AG04449 (cell line): ENCODE measurements around the gene GMPPB.
"Not testable (repeated sequence)": the region's sequence is repeated elsewhere in the genome, so short reads cannot be mapped to it uniquely, and the experiment has no call there.

Experiments used
- CTCF ChIA-PET: fragments of 350-600 bp; formaldehyde crosslinking; extraction: SDS; loops from one replicate; lab custom pipeline; 2021; ENCODE audit warnings: antibody characterized with exemption; lab: Yijun Ruan, JAX
- POLR2A ChIA-PET: fragments of 400-600, 350-600 bp; formaldehyde crosslinking; extraction: SDS; loops from one replicate; lab custom pipeline; 2020; ENCODE audit warnings: antibody characterized with exemption, inconsistent platforms; lab: Yijun Ruan, JAX
- DNase-seq: peaks from one replicate; pipeline ENCODE4 v3.0.0-alpha.2; 2010; ENCODE audit warnings: low read depth, low spot score
- H3K4me3 ChIP-seq: 2 replicates; pipeline ENCODE4 v1.5.1; 2011; ENCODE audit warnings: low read depth, mild to moderate bottlenecking, control low read depth, low read length
- CTCF ChIP-seq: IDR thresholded peaks from one replicate; pipeline ENCODE4 v1.5.1; 2011; ENCODE audit warnings: mild to moderate bottlenecking, moderate library complexity, low read length, control low read depth, inconsistent platforms; ENCODE audit not compliant: insufficient read depth; ENCODE audit errors: missing control alignments

GMPPB gene

DNA sequence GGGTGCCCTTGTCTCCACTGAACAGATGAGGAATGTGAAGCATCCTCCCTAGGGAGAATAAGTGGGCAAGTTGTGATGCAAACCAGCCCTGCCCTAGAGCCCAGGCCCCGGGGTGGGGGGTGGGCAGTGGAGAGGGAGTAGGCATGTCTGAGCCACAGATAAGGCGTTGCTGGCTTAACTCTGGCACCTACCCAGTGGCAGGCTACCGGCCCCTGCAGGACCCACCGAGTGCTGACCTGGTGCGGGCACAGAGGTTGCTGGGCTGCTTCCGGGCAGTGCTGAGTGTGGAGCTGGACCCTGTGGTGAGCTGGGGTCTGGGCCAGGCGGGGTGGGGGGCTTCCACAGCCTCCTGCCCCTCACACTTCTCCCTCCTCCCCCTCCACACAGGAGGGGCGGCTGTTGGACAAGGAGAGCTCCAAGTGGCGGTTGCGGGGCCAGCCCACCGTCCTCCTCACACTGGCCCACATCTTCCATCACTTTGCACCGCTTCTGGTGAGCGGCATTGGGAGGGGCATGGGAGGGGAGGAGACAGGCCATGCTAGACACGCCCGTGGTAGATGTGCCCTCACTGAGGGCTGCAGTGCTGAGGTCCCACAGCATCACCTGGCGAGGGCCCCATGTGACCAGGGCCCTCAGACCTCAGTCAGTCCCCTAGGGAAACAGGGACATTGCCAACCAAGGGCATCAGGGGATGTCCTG, 24.3 kb downstream of the GMPPB start:
- peak; percentile 28 for DNase-seq
- H3K4me3 ChIP-seq: no peak overlapping the region
- CTCF ChIA-PET: interaction anchor here (1.0 to 7.8 kb wide), 3 partner anchors 14 to 160 kb away, joined by 3 to 51 read pairs (median 49); no protein-coding TSS in a partner anchor
- POLR2A ChIA-PET: no interaction called here
- no peak for TF ChIP-seq CTCF

GRCh38 chr3:49695350-49696015, 28.3 kb downstream of the GMPPB start:
- DNase-seq, POLR2A ChIA-PET, H3K4me3 ChIP-seq: not testable (repeated sequence)
- CTCF ChIA-PET: interaction anchor here (2.9 kb wide), 1 partner anchor 144 kb away, joined by 8 read pairs; no protein-coding TSS in a partner anchor

DNA sequence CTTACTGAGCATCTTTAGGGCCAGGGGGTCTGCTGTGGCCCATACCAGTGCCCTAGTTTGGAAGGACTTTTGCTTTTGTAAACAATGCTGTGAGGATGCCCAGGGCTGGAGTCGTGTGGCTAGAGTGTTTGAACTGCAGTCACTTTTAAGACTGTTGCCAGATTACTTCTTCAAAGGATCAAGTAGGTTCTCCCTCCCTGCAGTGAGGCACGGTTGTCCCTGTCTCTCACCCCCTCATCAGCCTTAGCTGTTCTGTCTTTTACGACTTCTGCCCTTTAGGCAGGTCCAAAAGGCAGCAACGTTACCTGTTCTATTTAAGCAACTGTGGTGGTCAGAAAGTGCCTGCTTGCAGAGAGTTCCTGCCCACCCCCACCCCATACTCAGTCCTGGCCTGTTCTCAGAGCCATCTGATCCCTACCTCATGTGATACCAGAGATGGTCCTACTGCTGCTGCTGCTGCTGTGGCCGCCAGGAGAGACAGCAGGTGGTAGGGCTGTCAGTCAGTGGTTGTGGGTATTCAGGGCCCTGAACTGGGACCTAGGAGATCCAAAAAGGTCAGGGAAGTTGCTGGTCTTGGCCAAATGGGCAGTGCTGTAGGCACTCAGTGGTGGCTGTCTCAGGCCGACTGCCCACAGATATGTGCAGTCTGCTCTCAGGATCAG, 29.2 kb downstream of the GMPPB start:
- CTCF ChIA-PET: interaction anchor here (1.8 to 2.9 kb wide), 2 partner anchors 9 to 145 kb away, joined by 7 to 8 read pairs; no protein-coding TSS in a partner anchor
- POLR2A ChIA-PET, DNase-seq, H3K4me3 ChIP-seq: not testable (repeated sequence)

GRCh38 chr3:49691481-49691880, 32.3 kb downstream of the GMPPB start:
- DNase-seq, H3K4me3 ChIP-seq, POLR2A ChIA-PET: not testable (repeated sequence)
- CTCF ChIA-PET: interaction anchor here (1.1 kb wide), 1 partner anchor 10 kb away, joined by 5 read pairs; no protein-coding TSS in a partner anchor

DNA sequence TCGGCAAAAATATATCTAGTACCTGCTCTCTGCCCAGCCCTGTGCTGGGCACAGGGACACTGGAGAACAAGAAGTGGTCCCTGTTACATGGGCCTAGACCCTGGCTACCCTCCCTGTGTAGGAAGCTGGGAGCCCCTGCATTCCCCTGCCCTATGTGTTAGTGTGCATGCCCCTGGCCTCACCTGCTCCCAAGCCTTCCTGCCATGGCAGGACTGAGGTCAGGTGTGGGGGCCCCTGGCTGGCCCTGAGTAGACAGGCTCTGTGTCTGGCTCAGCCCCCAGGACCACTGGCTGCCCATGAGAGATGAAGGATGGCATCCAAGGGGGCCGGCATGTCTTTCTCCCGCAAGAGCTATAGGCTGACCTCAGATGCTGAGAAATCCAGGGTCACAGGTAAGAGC, 32.9 kb downstream of the GMPPB start:
- DNase-seq, POLR2A ChIA-PET, H3K4me3 ChIP-seq: not testable (repeated sequence)
- CTCF ChIA-PET: interaction anchor here (1.1 kb wide), 1 partner anchor 10 kb away, joined by 5 read pairs; no protein-coding TSS in a partner anchor

DNA sequence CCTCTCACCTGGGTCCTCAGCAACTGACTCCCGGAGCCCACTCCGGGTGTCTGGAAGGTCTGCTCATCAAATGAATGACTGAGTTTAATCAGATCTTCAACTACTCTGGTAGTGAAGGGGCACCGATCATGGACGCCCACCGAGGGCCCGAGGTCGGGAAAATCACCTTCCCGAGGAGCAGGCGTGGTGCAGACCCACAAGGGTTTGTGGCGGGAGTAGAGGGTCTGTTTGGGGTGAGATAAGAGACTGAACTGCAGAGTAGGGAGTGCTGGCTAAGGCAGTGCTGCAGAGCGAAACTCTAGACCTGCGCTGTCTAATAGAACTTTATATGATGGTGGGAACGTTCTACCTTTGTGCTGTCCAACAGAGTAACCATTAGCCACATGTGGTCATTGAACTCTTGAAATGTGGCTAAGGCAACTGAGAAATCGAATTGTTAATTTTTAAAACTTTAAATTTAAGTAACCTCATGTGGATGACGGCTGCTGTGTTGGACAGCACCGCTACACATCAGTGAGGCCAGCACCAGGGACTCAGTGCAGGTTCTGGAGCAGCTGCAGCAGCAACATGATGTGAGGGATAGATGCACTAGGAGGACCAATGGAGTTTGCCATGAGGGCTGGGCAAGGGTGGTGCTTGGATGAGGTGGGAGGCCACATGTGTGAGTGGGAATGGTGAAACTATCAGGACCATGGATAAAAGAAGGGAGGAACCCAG, 33.7 kb downstream of the GMPPB start:
- DNase-seq, POLR2A ChIA-PET: not testable (repeated sequence)
- CTCF ChIA-PET: interaction anchor here (2.5 kb wide), 1 partner anchor 150 kb away, joined by 7 read pairs; no protein-coding TSS in a partner anchor
- peak overlapping the region; percentile 95 for H3K4me3 ChIP-seq

DNA sequence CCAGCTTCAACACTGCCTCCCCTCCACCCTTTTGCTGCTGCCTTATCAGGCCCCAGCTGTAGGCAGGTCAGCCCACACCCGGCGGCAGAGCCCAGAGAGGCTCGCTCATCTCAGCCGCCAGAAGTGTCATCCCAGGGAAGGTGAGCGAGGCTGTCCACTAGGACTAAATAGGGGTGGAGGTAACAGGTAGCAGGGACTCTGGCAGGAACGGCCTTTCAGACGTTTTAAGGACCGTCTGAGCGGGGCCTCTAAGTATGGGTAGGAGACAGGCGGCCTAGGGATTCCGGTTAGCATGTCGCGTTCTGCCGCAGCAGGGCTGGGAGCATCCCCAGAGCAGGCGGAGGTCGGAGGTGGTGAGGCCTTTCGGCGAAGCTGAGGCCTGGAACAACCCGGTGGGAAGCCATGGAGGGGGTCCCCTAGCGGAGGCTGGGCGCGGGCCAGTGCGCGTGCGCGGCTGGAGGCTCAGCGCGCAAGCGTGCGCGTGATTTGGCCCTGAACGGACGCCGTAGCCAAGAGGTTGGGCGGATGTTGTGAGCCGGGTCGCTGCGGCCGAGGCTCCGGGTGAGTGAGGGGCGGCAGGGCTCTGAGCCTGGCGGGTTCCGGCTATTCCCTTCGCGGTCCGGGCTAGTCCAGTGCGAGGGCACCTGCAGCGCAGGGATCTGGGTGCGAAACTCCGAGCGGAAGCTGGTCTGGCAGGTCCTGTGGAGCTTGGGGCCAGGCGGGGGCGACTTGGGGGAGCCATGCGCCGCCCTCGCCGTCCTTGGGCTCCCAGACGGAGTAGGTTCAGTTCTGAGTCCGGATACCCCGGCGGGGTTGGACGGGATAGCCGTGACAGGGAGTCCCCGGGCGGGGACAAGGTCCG, 34.5 kb downstream of the GMPPB start, which contains the start of the genes MST1 and RNF123:
Gene MST1, minus strand, starts transcription at position 429 of the 862 bp plus-strand sequence. CDS start 783 bp downstream, outside the sequence.
Gene RNF123, plus strand, starts transcription at position 512 of the 862 bp plus-strand sequence. CDS start 1,609 bp downstream, outside the sequence.
- POLR2A ChIA-PET: no interaction called here
- peak within 1 kb of the TSS; percentile 95 for H3K4me3 ChIP-seq

DNA sequence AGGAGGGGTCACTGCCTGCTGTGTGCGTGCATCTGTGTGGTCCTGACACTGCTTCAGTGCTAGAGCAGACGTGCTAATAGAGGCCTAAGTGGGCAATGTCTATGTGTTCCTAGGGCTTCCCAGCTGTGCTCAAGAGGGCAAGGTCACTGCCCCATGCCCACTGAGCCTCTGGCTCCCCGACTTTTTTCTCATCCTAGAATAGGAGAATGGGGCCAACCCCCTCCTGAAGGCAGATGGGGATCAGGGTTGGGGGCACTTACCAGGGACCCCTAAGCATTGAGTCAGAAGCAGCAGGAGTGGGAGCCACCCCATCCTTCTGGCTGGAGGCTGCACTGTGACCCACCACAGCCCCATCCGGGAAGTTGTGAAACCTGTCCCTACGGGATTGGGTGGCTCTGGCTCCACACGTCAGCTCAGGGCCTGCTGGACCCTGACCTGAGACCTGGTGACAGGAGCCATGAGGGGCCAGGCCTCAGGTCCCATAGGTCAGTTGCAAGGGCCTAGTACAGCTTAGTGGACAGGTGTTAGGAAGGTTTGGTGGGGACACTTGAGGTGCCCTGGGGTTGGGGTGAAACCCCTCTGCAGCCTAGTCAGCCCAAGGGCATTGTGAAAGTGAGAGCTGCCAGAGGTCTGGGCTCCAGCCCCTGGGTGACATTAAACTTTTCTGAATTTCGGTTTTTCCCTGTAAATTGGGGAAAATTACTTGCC, 35.3 kb downstream of the GMPPB start:
- H3K4me3 ChIP-seq: peak overlapping the region; percentile 95; the same call in 1 of the 2 replicates
- DNase-seq, POLR2A ChIA-PET: not testable (repeated sequence)
- CTCF ChIA-PET: interaction anchor here (2.5 kb wide), 1 partner anchor 149 kb away, joined by 7 read pairs; no protein-coding TSS in a partner anchor

More for the DNA sequence above, 34.5 kb downstream of the GMPPB start, which contains the start of the genes MST1 and RNF123:
- peak; percentile 60 for TF ChIP-seq CTCF
- DNase-seq: peak; percentile 28
- CTCF ChIA-PET: interaction anchor here (2.5 kb wide), 1 partner anchor 150 kb away, joined by 7 read pairs; no protein-coding TSS in a partner anchor

DNA sequence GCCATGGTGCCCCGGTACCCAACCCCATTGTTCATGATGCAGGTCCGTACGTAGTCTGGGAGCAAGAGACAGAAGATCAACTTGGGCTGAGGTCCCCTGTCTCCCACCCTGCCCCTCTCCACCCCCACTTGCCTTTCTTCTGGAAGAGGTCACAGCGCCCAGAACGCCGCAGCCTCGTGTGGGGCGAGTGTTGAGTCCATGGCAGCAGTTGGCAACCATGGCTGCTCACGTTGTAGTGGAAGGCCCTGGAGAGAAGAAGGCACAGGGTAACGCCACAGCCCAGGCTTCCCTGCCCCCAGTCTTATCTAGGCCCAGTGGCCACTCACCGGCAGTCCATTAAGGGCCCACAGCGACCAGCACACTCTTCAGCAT, 36.3 kb downstream of the GMPPB start:
- H3K4me3 ChIP-seq, DNase-seq: not testable (repeated sequence)
- POLR2A ChIA-PET: interaction anchor here (0.6 kb wide), 1 partner anchor 182 kb away, joined by 4 read pairs; no protein-coding TSS in a partner anchor
- CTCF ChIA-PET: interaction anchor here (2.5 kb wide), 1 partner anchor 148 kb away, joined by 7 read pairs; no protein-coding TSS in a partner anchor

DNA sequence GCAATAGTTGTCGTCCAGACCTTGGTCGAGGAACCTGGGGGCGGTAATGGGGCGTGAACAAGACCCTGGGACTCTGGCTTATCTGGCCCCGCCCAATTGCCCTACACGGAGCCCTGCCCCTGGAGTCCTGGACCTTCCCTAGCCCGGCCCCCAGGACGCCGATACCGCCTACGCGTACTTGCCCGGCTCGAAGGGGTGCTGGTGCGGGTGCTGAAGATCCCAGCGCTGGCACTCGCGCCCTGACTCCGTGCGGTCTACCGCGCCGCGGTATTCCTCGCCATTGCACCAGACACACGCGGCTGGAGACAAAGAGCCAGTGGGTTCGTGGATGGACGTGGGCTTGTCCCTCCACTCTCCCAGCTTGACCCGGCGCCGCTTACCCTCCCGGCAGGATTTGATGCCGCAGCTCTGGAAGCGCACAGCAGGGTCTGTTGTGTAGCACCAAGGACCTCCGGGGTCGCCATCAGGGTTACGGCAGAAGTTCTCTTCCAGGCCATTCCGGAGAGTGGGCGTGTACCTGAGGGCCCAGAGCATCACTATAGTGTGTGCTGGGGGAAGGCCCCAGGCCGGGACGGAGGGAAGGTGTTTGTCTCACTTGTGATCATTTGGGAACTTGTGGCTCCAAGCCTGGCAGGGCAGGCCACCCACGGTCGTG, 36.9 kb downstream of the GMPPB start:
- peak overlapping the region; percentile 30 for H3K4me3 ChIP-seq
- CTCF ChIA-PET, POLR2A ChIA-PET, DNase-seq: not testable (repeated sequence)

DNA sequence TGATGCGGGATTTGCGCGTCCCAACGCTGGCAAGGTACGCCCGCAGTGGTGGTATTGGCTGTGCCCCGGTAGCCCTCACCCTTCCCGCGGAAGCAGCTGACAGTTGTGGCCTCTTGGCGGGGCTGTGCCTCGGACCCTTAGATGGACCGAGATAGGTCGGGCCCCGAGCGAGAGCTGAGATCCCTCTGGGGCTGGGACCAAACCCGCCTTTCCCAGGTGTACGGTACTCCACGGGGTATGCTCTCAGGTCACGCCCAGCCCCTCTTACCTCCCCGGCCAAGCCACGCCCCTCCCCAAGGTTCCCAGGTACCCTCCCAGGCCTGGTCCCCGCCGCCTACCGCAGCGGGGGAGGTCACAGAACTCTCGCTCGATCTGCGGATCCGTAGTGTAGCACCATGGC, 37.4 kb downstream of the GMPPB start:
- POLR2A ChIA-PET, DNase-seq, CTCF ChIA-PET: not testable (repeated sequence)
- peak overlapping the region; percentile 27 for H3K4me3 ChIP-seq
